Adipocyte (in vitro differentiated cells): ENCODE results near the gene DTWD1.
"Not testable (repeated sequence)": the region's sequence is repeated elsewhere in the genome, so short reads cannot be mapped to it uniquely, and the experiment has no call there.

Experiments used
- DNase-seq: peaks from one replicate; pipeline ENCODE4 v3.0.0-alpha.2; 2015; ENCODE audit warnings: low read depth
- H3K27me3 ChIP-seq: replicated peaks from 2 replicates; pipeline ENCODE4 v1.7.0; 2013; ENCODE audit warnings: mild to moderate bottlenecking, low read length, moderate library complexity; ENCODE audit not compliant: control insufficient read depth, insufficient read depth
- H3K36me3 ChIP-seq: 2 replicates; pipeline ENCODE4 v1.7.0; 2013; ENCODE audit warnings: low read length, mild to moderate bottlenecking, moderate library complexity; ENCODE audit not compliant: control insufficient read depth, insufficient read depth, severe bottlenecking
- H3K4me1 ChIP-seq: 2 replicates; pipeline ENCODE4 v1.7.0; 2013; ENCODE audit warnings: mild to moderate bottlenecking, low read length, moderate library complexity; ENCODE audit not compliant: control insufficient read depth, insufficient read depth
- H3K4me3 ChIP-seq: 2 replicates; pipeline ENCODE4 v1.7.0; 2013; ENCODE audit warnings: mild to moderate bottlenecking, low read length, moderate library complexity
- H3K9ac ChIP-seq: 2 replicates; pipeline ENCODE4 v1.7.0; 2013; ENCODE audit warnings: mild to moderate bottlenecking, low read length, moderate library complexity
- H3K9me3 ChIP-seq: 2 replicates; pipeline ENCODE4 v1.7.0; 2013; ENCODE audit warnings: mild to moderate bottlenecking, low read length, moderate library complexity; ENCODE audit not compliant: control insufficient read depth

Gene DTWD1

GRCh38 chr15:49620658-49621368 is at the start of gene DTWD1, which contains the start of gene FAM227B:
Gene DTWD1, plus strand, starts transcription at chr15:49621048. Its CDS starts 4,120 bp downstream, at chr15:49625168.
Gene FAM227B, minus strand, starts transcription at chr15:49620818. Its CDS starts 5,647 bp downstream, at chr15:49615171.
- peak within 1 kb of the TSS; percentile 91 for H3K4me3 ChIP-seq
- H3K36me3 ChIP-seq, result peaks cover 12% of the 10 kb centered on the region
- no peaks in the 10 kb centered on the region for H3K27me3 ChIP-seq
- peaks cover 45% of the 10 kb centered on the region for H3K4me1 ChIP-seq
- peak within 1 kb of the TSS; percentile 99 for H3K9ac ChIP-seq
- peak; percentile 99 for DNase-seq
- peaks cover 16% of the 10 kb centered on the region for H3K9me3 ChIP-seq

- no peak overlapping the region for H3K9ac ChIP-seq
- H3K27me3 ChIP-seq, result no peaks in the 10 kb centered on the region
- no peaks in the 10 kb centered on the region for H3K36me3 ChIP-seq
- H3K9me3 ChIP-seq, result peaks cover 14% of the 10 kb centered on the region
- DNase-seq, result no peak
- no peak overlapping the region for H3K4me3 ChIP-seq
- H3K4me1 ChIP-seq, result no peaks in the 10 kb centered on the region
Observed at GRCh38 chr15:49573421-49573820, 47.4 kb upstream of the DTWD1 start.

GRCh38 chr15:49589030-49589429 is 31.8 kb upstream of the DTWD1 start:
- DNase-seq, result peak; percentile 16
- Histone ChIP-seq H3K4me1 (no peaks in the 10 kb centered on the region), H3K9me3 (peaks cover 2% of the 10 kb centered on the region), H3K27me3 (no peaks in the 10 kb centered on the region), H3K9ac (peak overlapping the region; percentile 10), H3K4me3 (no peak overlapping the region), H3K36me3 (no peaks in the 10 kb centered on the region)

- not testable (repeated sequence) for H3K9me3 ChIP-seq, H3K4me1 ChIP-seq, DNase-seq
Observed at GRCh38 chr15:49592829-49593316, 28.0 kb upstream of the DTWD1 start.

GRCh38 chr15:49604625-49605409 is 16.0 kb upstream of the DTWD1 start:
- Histone ChIP-seq H3K27me3 (no peaks in the 10 kb centered on the region), H3K4me1 (peaks cover 2% of the 10 kb centered on the region), H3K9me3 (peaks cover 27% of the 10 kb centered on the region), H3K36me3 (no peaks in the 10 kb centered on the region), H3K9ac (no peak overlapping the region), H3K4me3 (no peak overlapping the region)
- no peak for DNase-seq

More at GRCh38 chr15:49592829-49593316, 28.0 kb upstream of the DTWD1 start:
- not testable (repeated sequence) for H3K36me3 ChIP-seq, H3K27me3 ChIP-seq, H3K9ac ChIP-seq, H3K4me3 ChIP-seq

- no peak overlapping the region for H3K9ac ChIP-seq
- DNase-seq, result no peak
- no peak overlapping the region for H3K4me3 ChIP-seq
- H3K27me3 ChIP-seq, result no peaks in the 10 kb centered on the region
- no peaks in the 10 kb centered on the region for H3K36me3 ChIP-seq
- peaks cover 9% of the 10 kb centered on the region for H3K4me1 ChIP-seq
- H3K9me3 ChIP-seq, result peaks cover 20% of the 10 kb centered on the region
Observed at GRCh38 chr15:49605588-49605987, 15.3 kb upstream of the DTWD1 start.

GRCh38 chr15:49606594-49606993 is 14.3 kb upstream of the DTWD1 start:
- Histone ChIP-seq H3K27me3 (no peaks in the 10 kb centered on the region), H3K4me3 (no peak overlapping the region), H3K36me3 (no peaks in the 10 kb centered on the region), H3K4me1 (peaks cover 12% of the 10 kb centered on the region), H3K9me3 (peaks cover 14% of the 10 kb centered on the region), H3K9ac (no peak overlapping the region)
- peak; percentile 2 for DNase-seq

GRCh38 chr15:49610157-49610918 is 10.5 kb upstream of the DTWD1 start:
- H3K4me1 ChIP-seq, result peaks cover 14% of the 10 kb centered on the region
- peak; percentile 63 for DNase-seq
- no peak overlapping the region for H3K4me3 ChIP-seq
- no peaks in the 10 kb centered on the region for H3K27me3 ChIP-seq
- no peak overlapping the region for H3K9ac ChIP-seq
- peaks cover 15% of the 10 kb centered on the region for H3K9me3 ChIP-seq
- no peaks in the 10 kb centered on the region for H3K36me3 ChIP-seq

GRCh38 chr15:49612240-49612639 is 8.6 kb upstream of the DTWD1 start:
- not testable (repeated sequence) for H3K4me3 ChIP-seq, H3K9ac ChIP-seq, H3K36me3 ChIP-seq, H3K27me3 ChIP-seq, DNase-seq
- H3K9me3 ChIP-seq, result peaks cover 21% of the 10 kb centered on the region
- peaks cover 14% of the 10 kb centered on the region for H3K4me1 ChIP-seq

GRCh38 chr15:49619226-49619625 is 1.6 kb upstream of the DTWD1 start:
- peaks cover 16% of the 10 kb centered on the region for H3K9me3 ChIP-seq
- H3K9ac ChIP-seq, result peak overlapping the region; percentile 99
- no peaks in the 10 kb centered on the region for H3K27me3 ChIP-seq
- peak overlapping the region; percentile 8 for H3K4me3 ChIP-seq
- H3K36me3 ChIP-seq, result no peaks in the 10 kb centered on the region
- no peak for DNase-seq
- H3K4me1 ChIP-seq, result peaks cover 41% of the 10 kb centered on the region

- Histone ChIP-seq H3K36me3 (peaks cover 6% of the 10 kb centered on the region), H3K4me3 (peak overlapping the region; percentile 86), H3K27me3 (no peaks in the 10 kb centered on the region), H3K9me3 (peaks cover 10% of the 10 kb centered on the region), H3K4me1 (peaks cover 45% of the 10 kb centered on the region), H3K9ac (peak overlapping the region; percentile 99)
- peak; percentile 69 for DNase-seq
Observed at GRCh38 chr15:49620199-49620598, 649 bp upstream of the DTWD1 start.
